ENCODE results near the gene CFAP20.

DNA sequence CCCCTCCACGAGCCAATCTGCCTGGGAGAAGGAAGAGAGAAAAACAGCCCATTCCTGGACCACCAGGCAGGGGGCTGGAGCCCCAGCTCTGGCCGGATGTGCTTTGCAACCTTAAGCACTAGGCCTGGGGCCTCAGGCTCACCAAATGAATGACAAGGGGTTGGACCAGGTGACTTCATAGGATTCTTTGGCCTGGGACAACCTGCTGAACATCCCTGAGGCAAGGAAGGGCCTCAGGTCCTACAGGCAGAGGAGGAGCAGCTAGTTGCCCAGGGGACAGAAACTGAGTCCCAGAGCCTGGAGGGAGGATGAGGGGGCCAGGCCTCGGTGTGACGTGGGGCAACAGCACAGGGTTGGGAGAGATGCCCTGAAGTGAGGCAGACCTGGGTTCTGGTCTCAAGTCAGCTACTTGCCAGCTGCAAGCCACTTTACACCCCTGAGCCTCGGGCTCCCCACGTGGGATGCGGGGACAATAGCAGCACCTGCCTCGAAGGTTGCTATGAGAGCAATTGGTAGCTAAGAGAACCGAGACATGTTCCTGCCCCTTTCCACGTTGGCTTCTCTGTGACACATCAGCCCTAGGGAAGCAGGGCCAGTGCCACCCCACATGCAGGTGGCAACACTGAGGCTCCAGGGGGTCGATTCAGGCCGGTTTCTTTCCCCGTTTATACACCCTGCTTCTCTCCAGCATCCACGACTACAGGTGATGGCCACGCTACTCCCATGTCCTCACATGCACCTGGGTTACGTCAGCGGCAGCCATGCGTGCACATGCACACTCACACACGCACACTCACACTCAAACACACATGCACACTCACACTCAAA is 42.6 kb downstream of the CFAP20 start:
- TF ChIP-seq, protein P1, sequence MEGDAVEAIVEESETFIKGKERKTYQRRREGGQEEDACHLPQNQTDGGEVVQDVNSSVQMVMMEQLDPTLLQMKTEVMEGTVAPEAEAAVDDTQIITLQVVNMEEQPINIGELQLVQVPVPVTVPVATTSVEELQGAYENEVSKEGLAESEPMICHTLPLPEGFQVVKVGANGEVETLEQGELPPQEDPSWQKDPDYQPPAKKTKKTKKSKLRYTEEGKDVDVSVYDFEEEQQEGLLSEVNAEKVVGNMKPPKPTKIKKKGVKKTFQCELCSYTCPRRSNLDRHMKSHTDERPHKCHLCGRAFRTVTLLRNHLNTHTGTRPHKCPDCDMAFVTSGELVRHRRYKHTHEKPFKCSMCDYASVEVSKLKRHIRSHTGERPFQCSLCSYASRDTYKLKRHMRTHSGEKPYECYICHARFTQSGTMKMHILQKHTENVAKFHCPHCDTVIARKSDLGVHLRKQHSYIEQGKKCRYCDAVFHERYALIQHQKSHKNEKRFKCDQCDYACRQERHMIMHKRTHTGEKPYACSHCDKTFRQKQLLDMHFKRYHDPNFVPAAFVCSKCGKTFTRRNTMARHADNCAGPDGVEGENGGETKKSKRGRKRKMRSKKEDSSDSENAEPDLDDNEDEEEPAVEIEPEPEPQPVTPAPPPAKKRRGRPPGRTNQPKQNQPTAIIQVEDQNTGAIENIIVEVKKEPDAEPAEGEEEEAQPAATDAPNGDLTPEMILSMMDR (IDR thresholded peaks at IDR 0.05), result no peak
- TF ChIP-seq POLR2A (IDR thresholded peaks at IDR 0.05), result no peak
